Immature natural killer cell (primary cell): ENCODE measurements around the gene CRX. TPM values are rescaled to one million over a fixed set of nuclear protein-coding genes. Genes with fewer than 3 reads are reported as not detected.
"Not testable (repeated sequence)": the region's sequence is repeated elsewhere in the genome, so short reads cannot be mapped to it uniquely, and the experiment has no call there.

Experiments used
- DNase-seq, 3 donors: peaks; one replicate each; pipeline ENCODE4 v3.0.0; 2022; ENCODE audit warnings: mixed read lengths in 1 of 3
- H3K27ac Mint-ChIP-seq, 6 donors: one replicate each; pipeline ENCODE4 v1.8.0; 2020; ENCODE audit warnings: mixed read lengths in 6 of 6, mild to moderate bottlenecking in 5 of 6, inconsistent platforms in 4 of 6, moderate library complexity in 3 of 6
- H3K27me3 Mint-ChIP-seq, 3 donors: one replicate each; pipeline ENCODE4 v1.8.0; 2020 to 2021; ENCODE audit warnings: low read depth in 3 of 3, mild to moderate bottlenecking in 3 of 3, mixed read lengths in 3 of 3, moderate library complexity in 3 of 3, inconsistent platforms in 1 of 3
- H3K36me3 Mint-ChIP-seq, 3 donors: one replicate each; pipeline ENCODE4 v1.8.0; 2020; ENCODE audit warnings: mixed read lengths in 3 of 3, inconsistent platforms in 2 of 3, mild to moderate bottlenecking in 2 of 3
- H3K4me1 Mint-ChIP-seq, 2 donors: one replicate each; pipeline ENCODE4 v1.8.0; 2020; ENCODE audit warnings: inconsistent platforms in 2 of 2, mild to moderate bottlenecking in 2 of 2, mixed read lengths in 2 of 2, moderate library complexity in 1 of 2
- H3K4me3 Mint-ChIP-seq, 5 donors: one replicate each; pipeline ENCODE4 v1.8.0; 2020; ENCODE audit warnings: mild to moderate bottlenecking in 5 of 5, mixed read lengths in 5 of 5, inconsistent platforms in 3 of 5, moderate library complexity in 3 of 5
- H3K9me3 Mint-ChIP-seq, 6 donors: one replicate each; pipeline ENCODE4 v1.8.0; 2020; ENCODE audit warnings: mild to moderate bottlenecking in 6 of 6, mixed read lengths in 6 of 6, inconsistent platforms in 4 of 6, moderate library complexity in 3 of 6
- polyA plus RNA-seq, 3 donors: library from polyadenylated mRNA; unstranded; fragments of 300-500 nt; fragmentation: Illumina TruSeq; gene quantifications; one replicate each; pipeline ENCODE4 v1.2.3, GENCODE V29; 2021

CRX gene
- polyA plus RNA-seq, 3 donors from 2014 or later = not detected

- DNase-seq = no peak
- Mint-ChIP-seq H3K27me3 (peaks cover 0 to 3% (median 3%) of the 10 kb centered on the region in 3 donors), H3K36me3 (peaks cover 0 to 4% (median 0%) of the 10 kb centered on the region in 3 donors), H3K27ac (no peak overlapping the region), H3K4me3 (no peak overlapping the region), H3K4me1 (peaks cover 0 to 2% of the 10 kb centered on the region in 2 donors), H3K9me3 (peaks cover 0 to 4% (median 0%) of the 10 kb centered on the region in 6 donors)
These were observed 29.1 kb upstream of the CRX start for GRCh38 chr19:47792616-47793015.

GRCh38 chr19:47794526-47794925 is 27.2 kb upstream of the CRX start:
- Mint-ChIP-seq H3K36me3 (peaks cover 0 to 4% (median 0%) of the 10 kb centered on the region in 3 donors), H3K4me3 (no peak overlapping the region), H3K27me3 (peaks cover 1 to 3% (median 3%) of the 10 kb centered on the region in 3 donors), H3K4me1 (no peaks in the 10 kb centered on the region), H3K27ac (no peak overlapping the region), H3K9me3 (peaks cover 0 to 4% (median 0%) of the 10 kb centered on the region in 6 donors)
- DNase-seq = no peak

- H3K27ac Mint-ChIP-seq = no peak overlapping the region
- H3K4me1 Mint-ChIP-seq = no peaks in the 10 kb centered on the region
- peaks cover 0 to 4% (median 4%) of the 10 kb centered on the region in 3 donors for H3K36me3 Mint-ChIP-seq
- DNase-seq = no peak
- H3K9me3 Mint-ChIP-seq = peaks cover 0 to 5% (median 0%) of the 10 kb centered on the region in 6 donors
- H3K4me3 Mint-ChIP-seq = no peak overlapping the region
- peaks cover 1 to 3% (median 1%) of the 10 kb centered on the region in 3 donors for H3K27me3 Mint-ChIP-seq
These were observed 25.0 kb upstream of the CRX start for GRCh38 chr19:47796785-47797184.

GRCh38 chr19:47797996-47798903 is 23.5 kb upstream of the CRX start:
- Mint-ChIP-seq H3K4me1 (no peaks in the 10 kb centered on the region), H3K36me3 (peaks cover 0 to 4% (median 4%) of the 10 kb centered on the region in 3 donors), H3K27me3 (peaks cover 1 to 3% (median 3%) of the 10 kb centered on the region in 3 donors), H3K4me3 (no peak overlapping the region), H3K27ac (no peak overlapping the region), H3K9me3 (peaks cover 0 to 5% (median 0%) of the 10 kb centered on the region in 6 donors)
- DNase-seq = no peak

GRCh38 chr19:47798904-47799266 is 22.9 kb upstream of the CRX start:
- no peak for DNase-seq
- H3K27me3 Mint-ChIP-seq = peaks cover 1 to 3% (median 3%) of the 10 kb centered on the region in 3 donors
- no peaks in the 10 kb centered on the region for H3K4me1 Mint-ChIP-seq
- no peak overlapping the region for H3K4me3 Mint-ChIP-seq
- H3K9me3 Mint-ChIP-seq = peaks cover 0 to 5% (median 0%) of the 10 kb centered on the region in 6 donors
- no peak overlapping the region for H3K27ac Mint-ChIP-seq
- H3K36me3 Mint-ChIP-seq = peaks cover 0 to 4% (median 4%) of the 10 kb centered on the region in 3 donors

- no peak overlapping the region for H3K4me3 Mint-ChIP-seq
- peaks cover 1 to 2% (median 2%) of the 10 kb centered on the region in 3 donors for H3K27me3 Mint-ChIP-seq
- no peak overlapping the region for H3K27ac Mint-ChIP-seq
- peaks cover 0 to 5% (median 0%) of the 10 kb centered on the region in 6 donors for H3K9me3 Mint-ChIP-seq
- no peak for DNase-seq
- H3K36me3 Mint-ChIP-seq = peaks cover 0 to 4% (median 0%) of the 10 kb centered on the region in 3 donors
- no peaks in the 10 kb centered on the region for H3K4me1 Mint-ChIP-seq
These were observed 20.5 kb upstream of the CRX start for GRCh38 chr19:47801270-47801669.

- peaks cover 0 to 4% (median 0%) of the 10 kb centered on the region in 3 donors for H3K36me3 Mint-ChIP-seq
- H3K4me1 Mint-ChIP-seq = no peaks in the 10 kb centered on the region
- peaks cover 0 to 5% (median 0%) of the 10 kb centered on the region in 6 donors for H3K9me3 Mint-ChIP-seq
- H3K4me3 Mint-ChIP-seq = no peak overlapping the region
- DNase-seq = no peak
- peaks cover 1 to 2% (median 2%) of the 10 kb centered on the region in 3 donors for H3K27me3 Mint-ChIP-seq
- no peak overlapping the region for H3K27ac Mint-ChIP-seq
These were observed 19.2 kb upstream of the CRX start for GRCh38 chr19:47802521-47803043.

- H3K27me3 Mint-ChIP-seq, H3K9me3 Mint-ChIP-seq, H3K27ac Mint-ChIP-seq, DNase-seq, H3K36me3 Mint-ChIP-seq, H3K4me1 Mint-ChIP-seq, H3K4me3 Mint-ChIP-seq: not testable (repeated sequence)
These were observed 18.6 kb upstream of the CRX start for GRCh38 chr19:47803148-47803547.

- not testable (repeated sequence) for H3K4me1 Mint-ChIP-seq, DNase-seq, H3K27me3 Mint-ChIP-seq, H3K4me3 Mint-ChIP-seq, H3K27ac Mint-ChIP-seq, H3K9me3 Mint-ChIP-seq, H3K36me3 Mint-ChIP-seq
These were observed 18.1 kb upstream of the CRX start for GRCh38 chr19:47803671-47804070.

- not testable (repeated sequence) for DNase-seq, H3K9me3 Mint-ChIP-seq, H3K27me3 Mint-ChIP-seq, H3K4me1 Mint-ChIP-seq, H3K36me3 Mint-ChIP-seq, H3K27ac Mint-ChIP-seq, H3K4me3 Mint-ChIP-seq
These were observed 17.3 kb upstream of the CRX start, which contains the start of gene TPRX1 for GRCh38 chr19:47804451-47804850. Gene TPRX1, minus strand, starts transcription at chr19:47804551. Its CDS starts 12 bp downstream, at chr19:47804539.

GRCh38 chr19:47805313-47805712 is 16.4 kb upstream of the CRX start:
- H3K27ac Mint-ChIP-seq = no peak overlapping the region
- H3K9me3 Mint-ChIP-seq = peaks cover 0 to 5% (median 0%) of the 10 kb centered on the region in 6 donors
- H3K4me1 Mint-ChIP-seq = no peaks in the 10 kb centered on the region
- peaks cover 0 to 4% (median 0%) of the 10 kb centered on the region in 3 donors for H3K36me3 Mint-ChIP-seq
- DNase-seq = no peak
- peaks cover 2 to 3% (median 2%) of the 10 kb centered on the region in 3 donors for H3K27me3 Mint-ChIP-seq
- no peak overlapping the region for H3K4me3 Mint-ChIP-seq

- Mint-ChIP-seq H3K27ac (no peak overlapping the region), H3K4me3 (no peak overlapping the region), H3K36me3 (no peaks in the 10 kb centered on the region)
These were observed 15.3 kb upstream of the CRX start for GRCh38 chr19:47806435-47806834.

GRCh38 chr19:47813304-47813994 is 8.3 kb upstream of the CRX start:
- Mint-ChIP-seq H3K9me3 (no peaks in the 10 kb centered on the region), H3K4me3 (no peak overlapping the region), H3K27ac (no peak overlapping the region), H3K36me3 (no peaks in the 10 kb centered on the region), H3K27me3 (peaks cover 2 to 4% (median 3%) of the 10 kb centered on the region in 3 donors), H3K4me1 (no peaks in the 10 kb centered on the region)
- peak; percentile 47 to 54 (median 49) for DNase-seq

More at GRCh38 chr19:47806435-47806834, 15.3 kb upstream of the CRX start:
- Mint-ChIP-seq H3K27me3 (peaks cover 2 to 6% (median 3%) of the 10 kb centered on the region in 3 donors), H3K4me1 (no peaks in the 10 kb centered on the region), H3K9me3 (no peaks in the 10 kb centered on the region)
- no peak for DNase-seq

GRCh38 chr19:47813995-47814328 is 7.8 kb upstream of the CRX start:
- Mint-ChIP-seq H3K9me3 (no peaks in the 10 kb centered on the region), H3K4me1 (no peaks in the 10 kb centered on the region), H3K36me3 (no peaks in the 10 kb centered on the region), H3K4me3 (no peak overlapping the region), H3K27ac (no peak overlapping the region), H3K27me3 (peaks cover 3 to 4% (median 3%) of the 10 kb centered on the region in 3 donors)
- DNase-seq = no peak
